ENCODE measurements around the gene TPM3.

- TF ChIP-seq POLR2A (IDR thresholded peaks at IDR 0.05) (no peak), POLR2AphosphoS5 (IDR thresholded peaks at IDR 0.05; ENCODE audit: insufficient read depth in 1 of 2, low read depth in 1 of 2) (peak in 1 of 2 donors; percentile 16)
- TF ChIP-seq, protein P1, sequence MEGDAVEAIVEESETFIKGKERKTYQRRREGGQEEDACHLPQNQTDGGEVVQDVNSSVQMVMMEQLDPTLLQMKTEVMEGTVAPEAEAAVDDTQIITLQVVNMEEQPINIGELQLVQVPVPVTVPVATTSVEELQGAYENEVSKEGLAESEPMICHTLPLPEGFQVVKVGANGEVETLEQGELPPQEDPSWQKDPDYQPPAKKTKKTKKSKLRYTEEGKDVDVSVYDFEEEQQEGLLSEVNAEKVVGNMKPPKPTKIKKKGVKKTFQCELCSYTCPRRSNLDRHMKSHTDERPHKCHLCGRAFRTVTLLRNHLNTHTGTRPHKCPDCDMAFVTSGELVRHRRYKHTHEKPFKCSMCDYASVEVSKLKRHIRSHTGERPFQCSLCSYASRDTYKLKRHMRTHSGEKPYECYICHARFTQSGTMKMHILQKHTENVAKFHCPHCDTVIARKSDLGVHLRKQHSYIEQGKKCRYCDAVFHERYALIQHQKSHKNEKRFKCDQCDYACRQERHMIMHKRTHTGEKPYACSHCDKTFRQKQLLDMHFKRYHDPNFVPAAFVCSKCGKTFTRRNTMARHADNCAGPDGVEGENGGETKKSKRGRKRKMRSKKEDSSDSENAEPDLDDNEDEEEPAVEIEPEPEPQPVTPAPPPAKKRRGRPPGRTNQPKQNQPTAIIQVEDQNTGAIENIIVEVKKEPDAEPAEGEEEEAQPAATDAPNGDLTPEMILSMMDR (IDR thresholded peaks at IDR 0.05) = no peak
Observed at GRCh38 chr1:154190550-154190949, 1.4 kb downstream of the TPM3 start.

All from vagina (tissue), 2 donors.